Renal pelvis (tissue), 4 donors: Measurements from ENCODE around the gene TBL1Y. TPM values are rescaled to one million over a fixed set of nuclear protein-coding genes. Genes with fewer than 3 reads are reported as not detected.
"Not testable (repeated sequence)": the region's sequence is repeated elsewhere in the genome, so short reads cannot be mapped to it uniquely, and the experiment has no call there.

ENCODE experiments used
- DNase-seq: peaks from one replicate; pipeline ENCODE4 v3.0.0-alpha.2; 2013
- polyA plus RNA-seq, 3 donors: library from polyadenylated mRNA; unstranded; fragments of 120-200 nt; gene quantifications; one replicate each; pipeline ENCODE4 v1.2.1, GENCODE V29; 2013; ENCODE audit not compliant: insufficient read length in 3 of 3

The TBL1Y gene
- polyA plus RNA-seq, 3 donors, result 3.6 to 5.8 TPM; not detected in 1

- DNase-seq, result no peak
Measured at GRCh38 chrY:6972271-6972887, 61.9 kb downstream of the TBL1Y start.

GRCh38 chrY:6974971-6975370 lies 64.5 kb downstream of the TBL1Y start:
- no peak for DNase-seq

- DNase-seq, result no peak
Measured at GRCh38 chrY:6977783-6978182, 67.3 kb downstream of the TBL1Y start.

GRCh38 chrY:6983221-6983620 lies 72.7 kb downstream of the TBL1Y start:
- no peak for DNase-seq

- no peak for DNase-seq
Measured at GRCh38 chrY:6987811-6988210, 77.3 kb downstream of the TBL1Y start.

GRCh38 chrY:6989886-6990620 lies 79.6 kb downstream of the TBL1Y start:
- no peak for DNase-seq

- no peak for DNase-seq
Measured at GRCh38 chrY:6992041-6992440, 81.5 kb downstream of the TBL1Y start.

- no peak for DNase-seq
Measured at GRCh38 chrY:6995987-6996386, 85.5 kb downstream of the TBL1Y start.

- no peak for DNase-seq
Measured at GRCh38 chrY:6997503-6998066, 87.1 kb downstream of the TBL1Y start.

- no peak for DNase-seq
Measured at GRCh38 chrY:6999905-7000304, 89.4 kb downstream of the TBL1Y start.

- no peak for DNase-seq
Measured at GRCh38 chrY:7002581-7002980, 92.1 kb downstream of the TBL1Y start.

- DNase-seq, result no peak
Measured at GRCh38 chrY:7007911-7008310, 97.4 kb downstream of the TBL1Y start.

- no peak for DNase-seq
Measured at GRCh38 chrY:7008578-7009355, 98.3 kb downstream of the TBL1Y start.

GRCh38 chrY:7013051-7013450 lies 102.6 kb downstream of the TBL1Y start:
- DNase-seq, result no peak

GRCh38 chrY:7016521-7016920 lies 106.0 kb downstream of the TBL1Y start:
- DNase-seq, result no peak

- DNase-seq, result no peak
Measured at GRCh38 chrY:7017244-7018080, 107.0 kb downstream of the TBL1Y start.

- DNase-seq, result no peak
Measured at GRCh38 chrY:7039037-7039436, 128.5 kb downstream of the TBL1Y start.

GRCh38 chrY:7040662-7041061 lies 130.2 kb downstream of the TBL1Y start:
- DNase-seq, result no peak

- DNase-seq, result no peak
Measured at GRCh38 chrY:7041983-7042382, 131.5 kb downstream of the TBL1Y start.

- DNase-seq, result not testable (repeated sequence)
Measured at GRCh38 chrY:7052461-7052860, 142.0 kb downstream of the TBL1Y start.

- DNase-seq, result no peak
Measured at GRCh38 chrY:7056886-7057285, 146.4 kb downstream of the TBL1Y start.

- no peak for DNase-seq
Measured at GRCh38 chrY:7078725-7079124, 168.2 kb downstream of the TBL1Y start.
